ENCODE results near the gene OSBPL5. TPM values are rescaled to one million over a fixed set of nuclear protein-coding genes. Genes with fewer than 3 reads are reported as not detected.

The OSBPL5 gene
- total and polyA plus RNA-seq, 9 of the 15 experiments (the other 6 are each of a cell fraction or from before 2014, with no cell fraction given), result 0.06 to 14.8 (median 3.2) TPM

DNA sequence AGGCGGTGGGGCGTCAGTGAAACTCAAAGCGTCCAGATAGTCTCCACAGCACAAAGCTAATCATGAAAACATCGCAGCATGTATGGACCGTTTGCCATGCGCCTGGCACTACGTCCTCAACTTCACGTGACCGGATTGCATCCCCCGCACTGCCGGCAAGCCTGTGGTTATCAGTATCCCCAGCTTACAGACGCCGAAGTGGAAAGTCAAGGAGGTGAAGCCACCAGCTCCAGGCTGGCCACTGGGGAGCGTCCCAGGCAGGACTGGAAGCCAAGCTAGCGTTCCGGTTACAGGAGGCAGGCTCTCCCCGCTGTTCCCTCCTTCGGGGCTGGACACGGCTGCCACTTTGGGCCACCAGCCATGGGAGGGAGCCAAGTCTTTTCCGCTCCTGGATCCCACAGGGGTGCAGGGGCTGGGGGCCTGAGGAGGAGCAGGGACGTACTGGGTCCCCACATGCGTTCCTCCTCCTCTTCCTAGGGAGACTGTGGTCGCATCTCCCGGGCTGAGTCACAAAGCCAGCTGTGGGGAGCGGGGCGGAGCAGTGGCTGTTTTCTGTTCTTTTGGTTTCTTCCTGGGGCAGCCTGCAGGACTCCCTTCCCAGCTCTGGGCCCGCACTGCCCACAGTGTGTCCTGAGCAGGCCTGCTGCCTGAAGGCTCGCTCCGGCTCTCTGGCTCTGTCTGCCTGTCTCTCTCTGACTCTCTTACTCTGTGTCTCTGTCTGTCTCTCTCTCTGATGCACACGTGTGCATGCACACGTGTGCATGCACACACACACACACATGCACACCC is 4.3 kb upstream of the OSBPL5 start (continued):
- TF ChIP-seq U2AF1 (optimal IDR thresholded peaks at IDR 0.05; ENCODE audit: low read depth, low read length) (no peak), PRDM10 (IDR thresholded peaks at IDR 0.05; ENCODE audit: partially characterized antibody) (peak; percentile 89), FUS (optimal IDR thresholded peaks at IDR 0.05; ENCODE audit: low read depth, low read length) (no peak), MEF2D (tag; conservative IDR thresholded peaks at IDR 0.05; ENCODE audit: low read depth) (peak; percentile 44; the same call in 1 of the 2 replicates), RFX1 (IDR thresholded peaks at IDR 0.05) (no peak), ZFP30 (CRISPR knock-in tag; IDR thresholded peaks at IDR 0.05; ENCODE audit: borderline replicate concordance) (no peak), ZNF586 (CRISPR knock-in tag; conservative IDR thresholded peaks at IDR 0.05) (no peak), ZNF778 (CRISPR knock-in tag; IDR thresholded peaks at IDR 0.05) (no peak), ZBTB49 (CRISPR knock-in tag; IDR thresholded peaks at IDR 0.05; ENCODE audit: borderline replicate concordance) (no peak), THRAP3 (IDR thresholded peaks at IDR 0.05; ENCODE audit: borderline replicate concordance) (no peak), MYC (IDR thresholded peaks at IDR 0.05; ENCODE audit: low read depth, low read length) (peak; percentile 83), MYC (CRISPR knock-in tag; IDR thresholded peaks at IDR 0.05; ENCODE audit: borderline replicate concordance, low read depth) (no peak), GABPB1 (CRISPR knock-in tag; IDR thresholded peaks at IDR 0.05) (no peak; the same call in 1 of the 2 replicates), POLR2AphosphoS2 (IDR thresholded peaks at IDR 0.05; ENCODE audit: low read length) (no peak), ZNF780A (CRISPR knock-in tag; IDR thresholded peaks at IDR 0.05) (no peak), CREM (IDR thresholded peaks at IDR 0.05; ENCODE audit: low read depth) (peak; percentile 90), PHB (CRISPR knock-in tag; IDR thresholded peaks at IDR 0.05) (no peak), POLR2H (tag; IDR thresholded peaks at IDR 0.05; ENCODE audit: low read depth) (no peak)
- TF ChIP-seq, protein P1, sequence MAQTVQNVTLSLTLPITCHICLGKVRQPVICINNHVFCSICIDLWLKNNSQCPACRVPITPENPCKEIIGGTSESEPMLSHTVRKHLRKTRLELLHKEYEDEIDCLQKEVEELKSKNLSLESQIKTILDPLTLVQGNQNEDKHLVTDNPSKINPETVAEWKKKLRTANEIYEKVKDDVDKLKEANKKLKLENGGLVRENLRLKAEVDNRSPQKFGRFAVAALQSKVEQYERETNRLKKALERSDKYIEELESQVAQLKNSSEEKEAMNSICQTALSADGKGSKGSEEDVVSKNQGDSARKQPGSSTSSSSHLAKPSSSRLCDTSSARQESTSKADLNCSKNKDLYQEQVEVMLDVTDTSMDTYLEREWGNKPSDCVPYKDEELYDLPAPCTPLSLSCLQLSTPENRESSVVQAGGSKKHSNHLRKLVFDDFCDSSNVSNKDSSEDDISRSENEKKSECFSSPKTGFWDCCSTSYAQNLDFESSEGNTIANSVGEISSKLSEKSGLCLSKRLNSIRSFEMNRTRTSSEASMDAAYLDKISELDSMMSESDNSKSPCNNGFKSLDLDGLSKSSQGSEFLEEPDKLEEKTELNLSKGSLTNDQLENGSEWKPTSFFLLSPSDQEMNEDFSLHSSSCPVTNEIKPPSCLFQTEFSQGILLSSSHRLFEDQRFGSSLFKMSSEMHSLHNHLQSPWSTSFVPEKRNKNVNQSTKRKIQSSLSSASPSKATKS (CRISPR knock-in tag; IDR thresholded peaks at IDR 0.05), result no peak
